ENCODE data around the gene GFOD1. TPM values are rescaled to one million over a fixed set of nuclear protein-coding genes. Genes with fewer than 3 reads are reported as not detected.

The GFOD1 gene
- total RNA-seq, 2 donors from 2014 or later: 23.8 to 25.3 TPM

GRCh38 chr6:13354331-13355042 is 132.9 kb downstream of the GFOD1 start:
- ATAC-seq (ENCODE audit: insufficient number of reproducible peaks, low FRiP score, low read depth) (no peak), DNase-seq (ENCODE audit: low spot score) (no peak)
- Histone ChIP-seq H3K9me3 (no peaks in the 10 kb centered on the region), H3K27me3 (replicated peaks; ENCODE audit: insufficient read depth) (no peaks in the 10 kb centered on the region), H3K27ac (no peak overlapping the region), H3K4me1 (ENCODE audit: control insufficient read depth in 1 of 2, low read depth in 2 of 2) (peaks cover 3 to 7% of the 10 kb centered on the region in 2 donors), H3K4me3 (no peak overlapping the region), H3K36me3 (no peaks in the 10 kb centered on the region)
- TF ChIP-seq, protein P1, sequence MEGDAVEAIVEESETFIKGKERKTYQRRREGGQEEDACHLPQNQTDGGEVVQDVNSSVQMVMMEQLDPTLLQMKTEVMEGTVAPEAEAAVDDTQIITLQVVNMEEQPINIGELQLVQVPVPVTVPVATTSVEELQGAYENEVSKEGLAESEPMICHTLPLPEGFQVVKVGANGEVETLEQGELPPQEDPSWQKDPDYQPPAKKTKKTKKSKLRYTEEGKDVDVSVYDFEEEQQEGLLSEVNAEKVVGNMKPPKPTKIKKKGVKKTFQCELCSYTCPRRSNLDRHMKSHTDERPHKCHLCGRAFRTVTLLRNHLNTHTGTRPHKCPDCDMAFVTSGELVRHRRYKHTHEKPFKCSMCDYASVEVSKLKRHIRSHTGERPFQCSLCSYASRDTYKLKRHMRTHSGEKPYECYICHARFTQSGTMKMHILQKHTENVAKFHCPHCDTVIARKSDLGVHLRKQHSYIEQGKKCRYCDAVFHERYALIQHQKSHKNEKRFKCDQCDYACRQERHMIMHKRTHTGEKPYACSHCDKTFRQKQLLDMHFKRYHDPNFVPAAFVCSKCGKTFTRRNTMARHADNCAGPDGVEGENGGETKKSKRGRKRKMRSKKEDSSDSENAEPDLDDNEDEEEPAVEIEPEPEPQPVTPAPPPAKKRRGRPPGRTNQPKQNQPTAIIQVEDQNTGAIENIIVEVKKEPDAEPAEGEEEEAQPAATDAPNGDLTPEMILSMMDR (IDR thresholded peaks at IDR 0.05): no peak

DNA sequence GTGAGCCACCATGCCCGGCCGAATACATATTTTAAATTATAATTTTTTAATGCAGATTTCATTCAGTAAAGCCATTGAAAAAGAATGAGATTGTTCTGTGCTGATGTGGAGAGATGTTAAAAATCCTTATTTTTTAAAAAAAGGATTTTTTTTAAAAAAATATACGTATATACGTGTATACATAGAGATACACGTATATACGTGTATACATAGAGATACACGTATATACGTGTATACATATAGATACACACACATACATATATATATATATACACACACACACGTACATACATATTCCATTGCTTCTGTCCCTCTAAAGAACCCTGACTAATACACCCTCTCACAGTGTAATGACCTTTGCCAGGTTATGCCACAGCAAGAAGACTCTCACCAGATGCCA is 135.2 kb downstream of the GFOD1 start:
- TF ChIP-seq, protein P1 (IDR thresholded peaks at IDR 0.05): no peak
- Histone ChIP-seq H3K4me1 (ENCODE audit: control insufficient read depth in 1 of 2, low read depth in 2 of 2) (peaks cover 3 to 7% of the 10 kb centered on the region in 2 donors), H3K9me3 (no peaks in the 10 kb centered on the region), H3K36me3 (no peaks in the 10 kb centered on the region), H3K27me3 (replicated peaks; ENCODE audit: insufficient read depth) (no peaks in the 10 kb centered on the region), H3K4me3 (no peak overlapping the region), H3K27ac (no peak overlapping the region)
- DNase-seq (ENCODE audit: low spot score): no peak
- ATAC-seq (ENCODE audit: insufficient number of reproducible peaks, low FRiP score, low read depth): no peak

DNA sequence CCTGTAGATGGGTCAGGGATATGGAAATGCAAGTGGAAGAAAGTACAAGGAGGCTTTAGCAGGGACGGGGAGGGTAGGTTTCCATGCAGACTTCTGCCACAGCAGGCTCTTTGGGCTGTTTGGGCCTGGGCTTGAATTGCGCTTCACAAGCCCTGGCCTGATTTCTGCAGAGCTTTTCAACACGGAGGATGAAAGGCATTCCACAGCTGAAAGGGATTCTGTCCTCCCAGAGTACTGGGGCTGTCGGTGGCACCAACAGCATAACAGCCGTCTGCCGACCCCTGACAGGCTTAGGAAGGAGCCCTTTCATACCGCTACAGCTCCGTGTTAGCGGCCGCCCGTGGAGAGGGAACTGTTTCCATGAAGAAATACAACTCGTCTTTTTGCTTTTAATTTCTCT is 136.1 kb downstream of the GFOD1 start:
- no peak overlapping the region for H3K27ac ChIP-seq
- ATAC-seq (ENCODE audit: insufficient number of reproducible peaks, low FRiP score, low read depth): no peak

DNA sequence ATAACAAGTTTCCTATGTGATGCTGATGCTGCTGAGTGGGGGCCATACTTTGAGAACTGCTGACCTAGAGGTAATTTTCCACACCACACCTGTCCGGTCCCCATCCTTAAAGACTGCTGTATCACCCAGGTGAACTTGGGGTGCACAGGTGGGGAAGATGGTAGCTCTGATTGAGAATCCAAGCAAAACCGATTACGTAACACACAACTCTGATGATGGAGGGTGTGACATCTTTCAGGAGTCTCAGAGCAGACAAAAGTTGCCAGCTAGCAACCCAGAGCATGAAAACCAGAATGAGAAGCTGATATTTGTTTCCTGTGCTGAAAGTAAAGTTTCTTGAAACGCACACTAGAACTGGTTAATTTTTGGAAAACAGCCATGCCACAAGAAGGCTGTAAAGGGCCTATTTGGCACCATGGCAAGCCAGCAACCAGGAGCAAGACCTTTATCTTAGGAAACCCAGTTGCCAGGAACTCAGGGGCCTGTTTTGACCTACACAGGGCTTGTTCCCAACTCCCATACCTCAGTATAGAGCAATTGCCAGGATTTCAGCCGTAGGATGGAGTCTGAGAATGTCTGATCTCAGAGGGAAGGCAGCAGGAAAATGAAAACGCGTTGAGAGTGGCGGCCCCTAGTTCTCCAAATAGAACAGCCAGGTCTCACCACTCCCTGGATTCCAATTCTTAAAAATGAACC is 137.4 kb downstream of the GFOD1 start:
- Histone ChIP-seq H3K4me3 (no peak overlapping the region), H3K27ac (no peak overlapping the region), H3K36me3 (no peaks in the 10 kb centered on the region), H3K4me1 (ENCODE audit: control insufficient read depth in 1 of 2, low read depth in 2 of 2) (peaks cover under 1 to 3% of the 10 kb centered on the region in 2 donors), H3K9me3 (no peaks in the 10 kb centered on the region), H3K27me3 (replicated peaks; ENCODE audit: insufficient read depth) (no peaks in the 10 kb centered on the region)
- TF ChIP-seq, protein P1 (IDR thresholded peaks at IDR 0.05): no peak
- ATAC-seq (ENCODE audit: insufficient number of reproducible peaks, low FRiP score, low read depth): no peak
- DNase-seq (ENCODE audit: low spot score): no peak

More for the DNA sequence above, 136.1 kb downstream of the GFOD1 start:
- TF ChIP-seq, protein P1 (IDR thresholded peaks at IDR 0.05): no peak
- no peaks in the 10 kb centered on the region for H3K36me3 ChIP-seq
- no peaks in the 10 kb centered on the region for H3K9me3 ChIP-seq
- H3K27me3 ChIP-seq (replicated peaks; ENCODE audit: insufficient read depth): no peaks in the 10 kb centered on the region
- DNase-seq (ENCODE audit: low spot score): no peak
- peaks cover 3 to 7% of the 10 kb centered on the region in 2 donors for H3K4me1 ChIP-seq (ENCODE audit: control insufficient read depth in 1 of 2, low read depth in 2 of 2)
- no peak overlapping the region for H3K4me3 ChIP-seq

- Histone ChIP-seq H3K27ac (no peak overlapping the region), H3K27me3 (replicated peaks; ENCODE audit: insufficient read depth) (no peaks in the 10 kb centered on the region), H3K4me3 (no peak overlapping the region), H3K4me1 (ENCODE audit: control insufficient read depth in 1 of 2, low read depth in 2 of 2) (no peaks in the 10 kb centered on the region), H3K36me3 (no peaks in the 10 kb centered on the region), H3K9me3 (no peaks in the 10 kb centered on the region)
- ATAC-seq (ENCODE audit: insufficient number of reproducible peaks, low FRiP score, low read depth) (no peak), DNase-seq (ENCODE audit: low spot score) (no peak)
- TF ChIP-seq, protein P1 (IDR thresholded peaks at IDR 0.05): no peak
Observed at GRCh38 chr6:13348334-13349113, 138.9 kb downstream of the GFOD1 start.
